HepG2 (cell line): ENCODE results near the gene C12orf43. TPM values are rescaled to one million over a fixed set of nuclear protein-coding genes. Genes with fewer than 3 reads are reported as not detected.

Experiments
- FLYWCH1 ChIP-seq: sonication (generic); formaldehyde crosslinking; IDR thresholded peaks from 2 replicates; pipeline ENCODE4 v1.8.1; 2023; ENCODE audit warnings: mild to moderate bottlenecking, missing genetic modification reagents
- HOMEZ ChIP-seq: IDR thresholded peaks from 2 replicates; pipeline ENCODE4 v1.6.1; 2016; ENCODE audit warnings: low read depth
- MXD3 ChIP-seq: IDR thresholded peaks from 2 replicates; pipeline ENCODE4 v1.6.1; 2016; ENCODE audit warnings: mild to moderate bottlenecking, missing biosample characterization, missing genetic modification reagents
- NBN ChIP-seq: fragments of 450-650 bp; conservative IDR thresholded peaks from 2 replicates; pipeline ENCODE4 v1.6.1; 2017
- PITX1 ChIP-seq: sonication (generic); formaldehyde crosslinking; IDR thresholded peaks from 2 replicates; pipeline ENCODE4 v1.5.1; 2020; ENCODE audit warnings: mild to moderate bottlenecking, missing genetic modification reagents
- ZBTB40 ChIP-seq, 2 experiments: fragments of 450-650 bp in 1 of 2; sonication (generic) in 1 of 2; formaldehyde crosslinking in 1 of 2; IDR thresholded peaks; 2 replicates each; pipeline versions ENCODE4 v1.6.1 to v1.8.0; 2016 to 2022; ENCODE audit warnings: antibody characterized with exemption in 1 of 2, mild to moderate bottlenecking in 1 of 2, missing genetic modification reagents in 1 of 2
- ZHX2 ChIP-seq, 2 experiments: sonication (generic) in 1 of 2; formaldehyde crosslinking in 1 of 2; IDR thresholded peaks; 2 replicates each; pipeline versions ENCODE4 v1.6.1 to v1.9.0; 2014 to 2022; ENCODE audit warnings: antibody characterized with exemption in 1 of 2, borderline replicate concordance in 1 of 2, inconsistent platforms in 1 of 2, low read depth in 1 of 2, missing genetic modification reagents in 1 of 2
- ZNF629 ChIP-seq: sonication (generic); formaldehyde crosslinking; conservative IDR thresholded peaks from 2 replicates; pipeline ENCODE4 v1.5.0; 2020; ENCODE audit warnings: missing genetic modification reagents
- ZNF768 ChIP-seq: sonication (generic); formaldehyde crosslinking; IDR thresholded peaks from 2 replicates; pipeline ENCODE4 v1.4.0; 2020; ENCODE audit warnings: missing genetic modification reagents
- polyA plus RNA-seq, 8 experiments: library from polyadenylated mRNA; depleted of rRNA in 3 of 8; stranded (reverse) in 7 of 8; unstranded in 1 of 8; fragments of >200 nt; fragmentation: Illumina TruSeq in 4 of 8; extraction: Trizol in 4 of 8; gene quantifications; 2 replicates each; pipeline versions ENCODE4 v1.2.1 to v1.2.3, GENCODE V29; 2011 to 2016; ENCODE audit warnings: low read depth in 4 of 8, missing spikeins in 1 of 8, mixed read lengths in 1 of 8; ENCODE audit not compliant: insufficient read depth in 1 of 8
- total RNA-seq, 5 experiments: library from RNA; depleted of rRNA; stranded (reverse); fragments of >200 nt; fragmentation: Illumina TruSeq; extraction: Trizol; gene quantifications; 2 replicates each; pipeline ENCODE4 v1.2.3, GENCODE V29; 2016; ENCODE audit warnings: low read depth in 1 of 5

C12orf43 gene
- total and polyA plus RNA-seq, 2 of the 13 experiments (the other 11 are each of a cell fraction or from before 2014, with no cell fraction given): 7.9 to 11.1 TPM

- TF ChIP-seq ZHX2 (IDR thresholded peaks at IDR 0.05; ENCODE audit: low read depth) (peak; percentile 85), ZHX2 (CRISPR knock-in tag; IDR thresholded peaks at IDR 0.05; ENCODE audit: borderline replicate concordance) (no peak), PITX1 (CRISPR knock-in tag) (peak; percentile 71; the same call in 1 of the 2 replicates), ZNF768 (CRISPR knock-in tag) (peak; percentile 35; the same call in 1 of the 2 replicates), NBN (no peak), FLYWCH1 (CRISPR knock-in tag) (no peak), MXD3 (CRISPR knock-in tag) (no peak), HOMEZ (CRISPR knock-in tag) (peak; percentile 43; the same call in 1 of the 2 replicates), ZNF629 (CRISPR knock-in tag) (no peak), ZBTB40 (IDR thresholded peaks at IDR 0.05) (no peak), ZBTB40 (CRISPR knock-in tag; IDR thresholded peaks at IDR 0.05) (peak; percentile 29; the same call in 1 of the 2 replicates)
Observed at GRCh38 chr12:121015825-121016766, at the start of gene C12orf43 (continued).
